ENCODE data around the gene COX4I1. TPM values are rescaled to one million over a fixed set of nuclear protein-coding genes. Genes with fewer than 3 reads are reported as not detected.

The COX4I1 gene
- total and polyA plus RNA-seq, 9 of the 15 experiments (the other 6 are each of a cell fraction or from before 2014, with no cell fraction given), result 651 to 2,356 (median 1,032) TPM

- TF ChIP-seq NRF1 (conservative IDR thresholded peaks at IDR 0.05 in 1 of 2, IDR thresholded peaks at IDR 0.05 in 1 of 2) (peak; percentile 52 to 73; a peak in 3 of 4 replicates), E2F4 (CRISPR knock-in tag; IDR thresholded peaks at IDR 0.05; ENCODE audit: low read depth) (no peak), ZNF695 (CRISPR knock-in tag; IDR thresholded peaks at IDR 0.05) (no peak), CHD4 (IDR thresholded peaks at IDR 0.05; ENCODE audit: insufficient read depth, insufficient replicate concordance, low read depth, low read length, poor library complexity, severe bottlenecking) (no peak), PHB (CRISPR knock-in tag; IDR thresholded peaks at IDR 0.05) (no peak), PRPF4 (IDR thresholded peaks at IDR 0.05; ENCODE audit: insufficient read depth, low read depth, low read length, poor library complexity, severe bottlenecking) (peak; percentile 38), MEF2A (IDR thresholded peaks at IDR 0.05; ENCODE audit: control insufficient read depth, low read depth, low read length) (no peak), FOXK1 (CRISPR knock-in tag; IDR thresholded peaks at IDR 0.05; ENCODE audit: borderline replicate concordance) (no peak), TGIF2 (CRISPR knock-in tag; IDR thresholded peaks at IDR 0.05) (no peak), SIN3A (IDR thresholded peaks at IDR 0.05; ENCODE audit: borderline replicate concordance in 2 of 2, control insufficient read depth in 1 of 2, low read depth in 2 of 2, low read length in 2 of 2) (peak; percentile 24 to 33; a peak in 2 of 4 replicates), MAZ (CRISPR knock-in tag; conservative IDR thresholded peaks at IDR 0.05 in 1 of 2, IDR thresholded peaks at IDR 0.05 in 1 of 2) (peak in 1 of 2 experiments; percentile 36; a peak in 1 of 4 replicates), HDAC1 (IDR thresholded peaks at IDR 0.05) (peak in 1 of 2 experiments; percentile 75; a peak in 2 of 4 replicates), HINFP (tag; conservative IDR thresholded peaks at IDR 0.05; ENCODE audit: low read depth) (no peak), NFE2 (IDR thresholded peaks at IDR 0.05; ENCODE audit: low read depth) (no peak), RERE (CRISPR knock-in tag; IDR thresholded peaks at IDR 0.05; ENCODE audit: borderline replicate concordance) (no peak), ZNF717 (CRISPR knock-in tag; IDR thresholded peaks at IDR 0.05) (no peak), CBX5 (IDR thresholded peaks at IDR 0.05; ENCODE audit: borderline replicate concordance, low read depth) (no peak), ZNF143 (CRISPR knock-in tag; IDR thresholded peaks at IDR 0.05) (peak; percentile 77)
Measured at GRCh38 chr16:85799497-85800320, at the start of gene COX4I1, which contains the start of gene EMC8 (continued).
